NB4 (cell line): ENCODE data around the gene NCOA7.

Experiments used
- CTCF ChIP-seq: IDR thresholded peaks from one replicate; pipeline ENCODE4 v1.5.1; 2012; ENCODE audit warnings: low read depth, low read length
- MAX ChIP-seq: IDR thresholded peaks from 2 replicates; pipeline ENCODE4 v1.6.1; 2011; ENCODE audit warnings: low read depth, low read length
- MYC ChIP-seq: IDR thresholded peaks from 2 replicates; pipeline ENCODE4 v1.6.1; 2011; ENCODE audit warnings: low read depth, low read length
- POLR2A ChIP-seq: IDR thresholded peaks from 2 replicates; pipeline ENCODE4 v1.6.1; 2011; ENCODE audit warnings: mild to moderate bottlenecking; ENCODE audit not compliant: insufficient read length; ENCODE audit errors: extremely low read depth

- TF ChIP-seq CTCF (no peak), POLR2A (no peak), MAX (no peak), MYC (no peak)
Observed at GRCh38 chr6:125852587-125852986, 61.8 kb downstream of the NCOA7 start.
